ENCODE results near the gene PKN1. TPM values are rescaled to one million over a fixed set of nuclear protein-coding genes. Genes with fewer than 3 reads are reported as not detected.

The PKN1 gene
- total RNA-seq, 2 donors from 2014 or later = 103 to 141 TPM

- Histone ChIP-seq H3K4me3 (ENCODE audit: low read length) (no peak overlapping the region), H3K9ac (ENCODE audit: extremely low read depth, low read length, poor library complexity, severe bottlenecking) (no peak overlapping the region), H3K27ac (ENCODE audit: low read depth, low read length) (no peak overlapping the region), H3K4me1 (ENCODE audit: control insufficient read depth, insufficient read depth, low read length) (no peaks in the 10 kb centered on the region), H3K36me3 (ENCODE audit: control insufficient read depth, insufficient read depth, low read length) (peaks cover 17% of the 10 kb centered on the region), H3K9me3 (ENCODE audit: control insufficient read depth, low read length) (no peaks in the 10 kb centered on the region), H3K27me3 (ENCODE audit: control insufficient read depth, insufficient read depth, low read length, poor library complexity, severe bottlenecking) (no peaks in the 10 kb centered on the region)
- H3K36me3 Mint-ChIP-seq (ENCODE audit: low read depth) = peaks cover 19% of the 10 kb centered on the region
- TF ChIP-seq CTCF (conservative IDR thresholded peaks at IDR 0.05) = no peak
- peaks cover 14% of the 10 kb centered on the region for H3K27me3 Mint-ChIP-seq (ENCODE audit: insufficient read depth)
- H3K4me1 Mint-ChIP-seq = peaks cover 13% of the 10 kb centered on the region
- H3K4me3 Mint-ChIP-seq = no peak overlapping the region
- 97% methylated on average over 44 to 53 of the region's 53 CpGs for WGBS, 2 experiments (ENCODE audit: insufficient coverage in 1 of 2, insufficient read length in 1 of 2)
- no peak overlapping the region for H3K27ac Mint-ChIP-seq
- DNase-seq = no peak
- no peaks in the 10 kb centered on the region for H3K9me3 Mint-ChIP-seq
These were observed 41.0 kb downstream of the PKN1 start for GRCh38 chr19:14473978-14474578.

- no peak for TF ChIP-seq CTCF (conservative IDR thresholded peaks at IDR 0.05)
- Histone ChIP-seq H3K9me3 (ENCODE audit: control insufficient read depth, low read length) (no peaks in the 10 kb centered on the region), H3K9ac (ENCODE audit: extremely low read depth, low read length, poor library complexity, severe bottlenecking) (no peak overlapping the region), H3K4me3 (ENCODE audit: low read length) (no peak overlapping the region), H3K4me1 (ENCODE audit: control insufficient read depth, insufficient read depth, low read length) (no peaks in the 10 kb centered on the region), H3K36me3 (ENCODE audit: control insufficient read depth, insufficient read depth, low read length) (peaks cover 21% of the 10 kb centered on the region), H3K27ac (ENCODE audit: low read depth, low read length) (no peak overlapping the region), H3K27me3 (ENCODE audit: control insufficient read depth, insufficient read depth, low read length, poor library complexity, severe bottlenecking) (no peaks in the 10 kb centered on the region)
- no peak for DNase-seq
- peaks cover 14% of the 10 kb centered on the region for H3K27me3 Mint-ChIP-seq (ENCODE audit: insufficient read depth)
- no peaks in the 10 kb centered on the region for H3K9me3 Mint-ChIP-seq
- no peak overlapping the region for H3K4me3 Mint-ChIP-seq
- H3K27ac Mint-ChIP-seq = no peak overlapping the region
- H3K4me1 Mint-ChIP-seq = peaks cover 13% of the 10 kb centered on the region
- H3K36me3 Mint-ChIP-seq (ENCODE audit: low read depth) = peaks cover 14% of the 10 kb centered on the region
- 82 to 100% methylated on average over 5 to 12 of the region's 12 CpGs for WGBS, 2 experiments (ENCODE audit: insufficient coverage in 1 of 2, insufficient read length in 1 of 2)
These were observed 41.7 kb downstream of the PKN1 start for GRCh38 chr19:14474827-14475226.

GRCh38 chr19:14475251-14476073 lies 42.4 kb downstream of the PKN1 start, which contains the start of gene PTGER1:
Gene PTGER1, minus strand, starts transcription at chr19:14475354. Its CDS starts 1,034 bp downstream, at chr19:14474320.
- WGBS, 2 experiments (ENCODE audit: insufficient coverage in 1 of 2, insufficient read length in 1 of 2) = 56 to 62% methylated on average over 5 to 33 of the region's 33 CpGs
- peaks cover 14% of the 10 kb centered on the region for H3K36me3 Mint-ChIP-seq (ENCODE audit: low read depth)
- peak; percentile 72 for TF ChIP-seq CTCF (conservative IDR thresholded peaks at IDR 0.05)
- DNase-seq = peak; percentile 82
- peak within 1 kb of the TSS; percentile 29 for H3K27ac Mint-ChIP-seq
- peaks cover 13% of the 10 kb centered on the region for H3K4me1 Mint-ChIP-seq
- Histone ChIP-seq H3K27ac (ENCODE audit: low read depth, low read length) (no peak within 1 kb of the TSS), H3K27me3 (ENCODE audit: control insufficient read depth, insufficient read depth, low read length, poor library complexity, severe bottlenecking) (no peaks in the 10 kb centered on the region), H3K9ac (ENCODE audit: extremely low read depth, low read length, poor library complexity, severe bottlenecking) (no peak within 1 kb of the TSS), H3K9me3 (ENCODE audit: control insufficient read depth, low read length) (no peaks in the 10 kb centered on the region), H3K36me3 (ENCODE audit: control insufficient read depth, insufficient read depth, low read length) (peaks cover 18% of the 10 kb centered on the region), H3K4me1 (ENCODE audit: control insufficient read depth, insufficient read depth, low read length) (no peaks in the 10 kb centered on the region), H3K4me3 (ENCODE audit: low read length) (no peak within 1 kb of the TSS)
- H3K9me3 Mint-ChIP-seq = no peaks in the 10 kb centered on the region
- no peak within 1 kb of the TSS for H3K4me3 Mint-ChIP-seq
- peaks cover 14% of the 10 kb centered on the region for H3K27me3 Mint-ChIP-seq (ENCODE audit: insufficient read depth)
